Stimulated activated CD8-positive, alpha-beta memory T cell treated with anti-CD3 and anti-CD28 coated beads, Interleukin-7, amount 100 ng/mL, for 24 hours (primary cell): ENCODE measurements around the gene PUDP.
"Not testable (repeated sequence)": the region's sequence is repeated elsewhere in the genome, so short reads cannot be mapped to it uniquely, and the experiment has no call there.

Experiments
- DNase-seq: peaks from one replicate; pipeline ENCODE4 v3.0.0-alpha.2; 2020; ENCODE audit warnings: low read depth

PUDP gene

GRCh38 chrX:7109049-7109531 is 38.9 kb downstream of the PUDP start:
- DNase-seq = no peak

- DNase-seq = no peak
Measured at GRCh38 chrX:7108030-7108429, 39.9 kb downstream of the PUDP start.

- no peak for DNase-seq
Measured at GRCh38 chrX:7106649-7107048, 41.3 kb downstream of the PUDP start.

- no peak for DNase-seq
Measured at GRCh38 chrX:7102119-7102518, 45.8 kb downstream of the PUDP start.

- no peak for DNase-seq
Measured at GRCh38 chrX:7100022-7100421, 47.9 kb downstream of the PUDP start.

GRCh38 chrX:7095657-7096056 is 52.3 kb downstream of the PUDP start:
- DNase-seq = not testable (repeated sequence)

GRCh38 chrX:7093305-7093704 is 54.6 kb downstream of the PUDP start:
- no peak for DNase-seq

- no peak for DNase-seq
Measured at GRCh38 chrX:7092543-7092942, 55.4 kb downstream of the PUDP start.

GRCh38 chrX:7091923-7092322 is 56.0 kb downstream of the PUDP start:
- no peak for DNase-seq

GRCh38 chrX:7090641-7091040 is 57.3 kb downstream of the PUDP start:
- DNase-seq = no peak

GRCh38 chrX:7088968-7089615 is 58.9 kb downstream of the PUDP start:
- DNase-seq = no peak

GRCh38 chrX:7086384-7086783 is 61.6 kb downstream of the PUDP start:
- no peak for DNase-seq

- no peak for DNase-seq
Measured at GRCh38 chrX:7085879-7086278, 62.1 kb downstream of the PUDP start.

- no peak for DNase-seq
Measured at GRCh38 chrX:7084841-7085240, 63.1 kb downstream of the PUDP start.

GRCh38 chrX:7083468-7084396 is 64.2 kb downstream of the PUDP start:
- DNase-seq = peak; percentile 0

GRCh38 chrX:7083021-7083420 is 64.9 kb downstream of the PUDP start:
- no peak for DNase-seq

- DNase-seq = no peak
Measured at GRCh38 chrX:7082556-7082955, 65.4 kb downstream of the PUDP start.

- DNase-seq = no peak
Measured at GRCh38 chrX:7077241-7078230, 70.4 kb downstream of the PUDP start.

GRCh38 chrX:7076245-7076661 is 71.7 kb downstream of the PUDP start:
- no peak for DNase-seq

- no peak for DNase-seq
Measured at GRCh38 chrX:7074908-7075204, 73.1 kb downstream of the PUDP start.

- no peak for DNase-seq
Measured at GRCh38 chrX:7074148-7074907, 73.6 kb downstream of the PUDP start.
